Measurements from ENCODE around the gene ROBO1. TPM values are rescaled to one million over a fixed set of nuclear protein-coding genes. Genes with fewer than 3 reads are reported as not detected.

Gene ROBO1
- total and polyA plus RNA-seq, 3 experiments from 2014 or later: 0.54 to 0.59 (median 0.55) TPM

- H3K9me3 ChIP-seq (ENCODE audit: low read length): no peaks in the 10 kb centered on the region
- no peak overlapping the region for H3K27ac Mint-ChIP-seq
- H3K27me3 Mint-ChIP-seq: peaks cover 0 to 2% of the 10 kb centered on the region in 2 donors
- H3K4me3 Mint-ChIP-seq: no peak overlapping the region
- H3K36me3 Mint-ChIP-seq: no peaks in the 10 kb centered on the region
- no peak overlapping the region for H3K4me3 ChIP-seq (ENCODE audit: low read length)
- no peak overlapping the region for H3K27ac ChIP-seq (ENCODE audit: low read depth, low read length)
- ChIA-PET POLR2A (no interaction called here), CTCF (no interaction called here)
- no peaks in the 10 kb centered on the region for H3K27me3 ChIP-seq (ENCODE audit: insufficient read depth, low read length, poor library complexity, severe bottlenecking)
- no peaks in the 10 kb centered on the region for H3K4me1 ChIP-seq (ENCODE audit: insufficient read depth, low read length)
- no peaks in the 10 kb centered on the region for H3K36me3 ChIP-seq (ENCODE audit: insufficient read depth, low read length)
- DNase-seq: no peak
- H3K9me3 Mint-ChIP-seq: peaks cover 36 to 56% (median 44%) of the 10 kb centered on the region in 5 donors
- no peaks in the 10 kb centered on the region for H3K4me1 Mint-ChIP-seq
These were observed 711.3 kb downstream of the ROBO1 start for GRCh38 chr3:79056498-79056897.

GRCh38 chr3:79052054-79052681 lies 715.6 kb downstream of the ROBO1 start:
- H3K27me3 ChIP-seq (ENCODE audit: insufficient read depth, low read length, poor library complexity, severe bottlenecking): no peaks in the 10 kb centered on the region
- Mint-ChIP-seq H3K27ac (no peak overlapping the region), H3K4me1 (no peaks in the 10 kb centered on the region), H3K4me3 (no peak overlapping the region), H3K27me3 (peaks cover 0 to 2% of the 10 kb centered on the region in 2 donors), H3K9me3 (peaks cover 41 to 61% (median 50%) of the 10 kb centered on the region in 5 donors), H3K36me3 (no peaks in the 10 kb centered on the region)
- H3K27ac ChIP-seq (ENCODE audit: low read depth, low read length): no peak overlapping the region
- DNase-seq: no peak
- H3K9me3 ChIP-seq (ENCODE audit: low read length): no peaks in the 10 kb centered on the region
- ChIA-PET CTCF (no interaction called here), POLR2A (no interaction called here)
- no peaks in the 10 kb centered on the region for H3K36me3 ChIP-seq (ENCODE audit: insufficient read depth, low read length)
- H3K4me1 ChIP-seq (ENCODE audit: insufficient read depth, low read length): no peaks in the 10 kb centered on the region
- no peak overlapping the region for H3K4me3 ChIP-seq (ENCODE audit: low read length)

GRCh38 chr3:79047581-79047980 lies 720.2 kb downstream of the ROBO1 start:
- Mint-ChIP-seq H3K4me1 (no peaks in the 10 kb centered on the region), H3K9me3 (peaks cover 15 to 42% (median 37%) of the 10 kb centered on the region in 5 donors), H3K27ac (no peak overlapping the region), H3K27me3 (no peaks in the 10 kb centered on the region), H3K4me3 (no peak overlapping the region), H3K36me3 (no peaks in the 10 kb centered on the region)
- H3K36me3 ChIP-seq (ENCODE audit: insufficient read depth, low read length): no peaks in the 10 kb centered on the region
- no peak overlapping the region for H3K4me3 ChIP-seq (ENCODE audit: low read length)
- no peak for DNase-seq
- ChIA-PET POLR2A (no interaction called here), CTCF (no interaction called here)
- no peaks in the 10 kb centered on the region for H3K4me1 ChIP-seq (ENCODE audit: insufficient read depth, low read length)
- H3K9me3 ChIP-seq (ENCODE audit: low read length): no peaks in the 10 kb centered on the region
- no peaks in the 10 kb centered on the region for H3K27me3 ChIP-seq (ENCODE audit: insufficient read depth, low read length, poor library complexity, severe bottlenecking)
- H3K27ac ChIP-seq (ENCODE audit: low read depth, low read length): no peak overlapping the region

GRCh38 chr3:79041621-79042020 lies 726.2 kb downstream of the ROBO1 start:
- H3K9me3 ChIP-seq (ENCODE audit: low read length): no peaks in the 10 kb centered on the region
- H3K36me3 ChIP-seq (ENCODE audit: insufficient read depth, low read length): no peaks in the 10 kb centered on the region
- Mint-ChIP-seq H3K36me3 (no peaks in the 10 kb centered on the region), H3K27ac (no peak overlapping the region), H3K4me3 (no peak overlapping the region), H3K4me1 (no peaks in the 10 kb centered on the region), H3K9me3 (peaks cover 10 to 41% (median 14%) of the 10 kb centered on the region in 5 donors), H3K27me3 (no peaks in the 10 kb centered on the region)
- CTCF ChIA-PET: no interaction called here
- DNase-seq: no peak
- H3K27ac ChIP-seq (ENCODE audit: low read depth, low read length): no peak overlapping the region
- no peaks in the 10 kb centered on the region for H3K27me3 ChIP-seq (ENCODE audit: insufficient read depth, low read length, poor library complexity, severe bottlenecking)
- H3K4me3 ChIP-seq (ENCODE audit: low read length): no peak overlapping the region
- POLR2A ChIA-PET: no interaction called here
- H3K4me1 ChIP-seq (ENCODE audit: insufficient read depth, low read length): no peaks in the 10 kb centered on the region

GRCh38 chr3:79040701-79041100 lies 727.1 kb downstream of the ROBO1 start:
- peaks cover 6 to 39% (median 14%) of the 10 kb centered on the region in 5 donors for H3K9me3 Mint-ChIP-seq
- CTCF ChIA-PET: no interaction called here
- Histone ChIP-seq H3K27ac (ENCODE audit: low read depth, low read length) (no peak overlapping the region), H3K27me3 (ENCODE audit: insufficient read depth, low read length, poor library complexity, severe bottlenecking) (no peaks in the 10 kb centered on the region), H3K9me3 (ENCODE audit: low read length) (no peaks in the 10 kb centered on the region), H3K4me3 (ENCODE audit: low read length) (no peak overlapping the region), H3K4me1 (ENCODE audit: insufficient read depth, low read length) (no peaks in the 10 kb centered on the region), H3K36me3 (ENCODE audit: insufficient read depth, low read length) (no peaks in the 10 kb centered on the region)
- no peaks in the 10 kb centered on the region for H3K27me3 Mint-ChIP-seq
- H3K4me1 Mint-ChIP-seq: no peaks in the 10 kb centered on the region
- POLR2A ChIA-PET: no interaction called here
- no peak overlapping the region for H3K27ac Mint-ChIP-seq
- H3K4me3 Mint-ChIP-seq: no peak overlapping the region
- no peak for DNase-seq
- no peaks in the 10 kb centered on the region for H3K36me3 Mint-ChIP-seq

- Mint-ChIP-seq H3K9me3 (peaks cover 6 to 35% (median 17%) of the 10 kb centered on the region in 5 donors), H3K4me1 (no peaks in the 10 kb centered on the region), H3K4me3 (no peak overlapping the region), H3K36me3 (no peaks in the 10 kb centered on the region), H3K27ac (no peak overlapping the region), H3K27me3 (peaks cover 0 to under 1% of the 10 kb centered on the region in 2 donors)
- CTCF ChIA-PET: no interaction called here
- no peaks in the 10 kb centered on the region for H3K4me1 ChIP-seq (ENCODE audit: insufficient read depth, low read length)
- H3K9me3 ChIP-seq (ENCODE audit: low read length): no peaks in the 10 kb centered on the region
- no peak for DNase-seq
- H3K4me3 ChIP-seq (ENCODE audit: low read length): no peak overlapping the region
- no peaks in the 10 kb centered on the region for H3K36me3 ChIP-seq (ENCODE audit: insufficient read depth, low read length)
- no peak overlapping the region for H3K27ac ChIP-seq (ENCODE audit: low read depth, low read length)
- no peaks in the 10 kb centered on the region for H3K27me3 ChIP-seq (ENCODE audit: insufficient read depth, low read length, poor library complexity, severe bottlenecking)
- POLR2A ChIA-PET: no interaction called here
These were observed 727.7 kb downstream of the ROBO1 start for GRCh38 chr3:79040091-79040490.

GRCh38 chr3:79039192-79039591 lies 728.6 kb downstream of the ROBO1 start:
- Histone ChIP-seq H3K4me1 (ENCODE audit: insufficient read depth, low read length) (no peaks in the 10 kb centered on the region), H3K9me3 (ENCODE audit: low read length) (no peaks in the 10 kb centered on the region), H3K4me3 (ENCODE audit: low read length) (no peak overlapping the region), H3K27ac (ENCODE audit: low read depth, low read length) (no peak overlapping the region), H3K27me3 (ENCODE audit: insufficient read depth, low read length, poor library complexity, severe bottlenecking) (no peaks in the 10 kb centered on the region), H3K36me3 (ENCODE audit: insufficient read depth, low read length) (no peaks in the 10 kb centered on the region)
- H3K9me3 Mint-ChIP-seq: peaks cover 6 to 35% (median 17%) of the 10 kb centered on the region in 5 donors
- H3K4me1 Mint-ChIP-seq: no peaks in the 10 kb centered on the region
- H3K4me3 Mint-ChIP-seq: no peak overlapping the region
- ChIA-PET POLR2A (no interaction called here), CTCF (no interaction called here)
- H3K27me3 Mint-ChIP-seq: peaks cover 0 to 1% of the 10 kb centered on the region in 2 donors
- no peaks in the 10 kb centered on the region for H3K36me3 Mint-ChIP-seq
- no peak for DNase-seq
- no peak overlapping the region for H3K27ac Mint-ChIP-seq

- Histone ChIP-seq H3K27me3 (ENCODE audit: insufficient read depth, low read length, poor library complexity, severe bottlenecking) (no peaks in the 10 kb centered on the region), H3K27ac (ENCODE audit: low read depth, low read length) (no peak overlapping the region), H3K9me3 (ENCODE audit: low read length) (no peaks in the 10 kb centered on the region), H3K4me3 (ENCODE audit: low read length) (no peak overlapping the region), H3K36me3 (ENCODE audit: insufficient read depth, low read length) (no peaks in the 10 kb centered on the region), H3K4me1 (ENCODE audit: insufficient read depth, low read length) (no peaks in the 10 kb centered on the region)
- H3K27me3 Mint-ChIP-seq: peaks cover 0 to 1% of the 10 kb centered on the region in 2 donors
- no peak overlapping the region for H3K4me3 Mint-ChIP-seq
- H3K27ac Mint-ChIP-seq: no peak overlapping the region
- peaks cover 6 to 33% (median 17%) of the 10 kb centered on the region in 5 donors for H3K9me3 Mint-ChIP-seq
- H3K36me3 Mint-ChIP-seq: no peaks in the 10 kb centered on the region
- ChIA-PET POLR2A (no interaction called here), CTCF (no interaction called here)
- H3K4me1 Mint-ChIP-seq: no peaks in the 10 kb centered on the region
- DNase-seq: no peak
These were observed 729.2 kb downstream of the ROBO1 start for GRCh38 chr3:79038636-79039035.
